ENCODE data around the gene PKD1. TPM values are rescaled to one million over a fixed set of nuclear protein-coding genes. Genes with fewer than 3 reads are reported as not detected.
"Not testable (repeated sequence)": the region's sequence is repeated elsewhere in the genome, so short reads cannot be mapped to it uniquely, and the experiment has no call there.

Gene PKD1
- total RNA-seq, 1 experiment from 2014 or later = 137 TPM

DNA sequence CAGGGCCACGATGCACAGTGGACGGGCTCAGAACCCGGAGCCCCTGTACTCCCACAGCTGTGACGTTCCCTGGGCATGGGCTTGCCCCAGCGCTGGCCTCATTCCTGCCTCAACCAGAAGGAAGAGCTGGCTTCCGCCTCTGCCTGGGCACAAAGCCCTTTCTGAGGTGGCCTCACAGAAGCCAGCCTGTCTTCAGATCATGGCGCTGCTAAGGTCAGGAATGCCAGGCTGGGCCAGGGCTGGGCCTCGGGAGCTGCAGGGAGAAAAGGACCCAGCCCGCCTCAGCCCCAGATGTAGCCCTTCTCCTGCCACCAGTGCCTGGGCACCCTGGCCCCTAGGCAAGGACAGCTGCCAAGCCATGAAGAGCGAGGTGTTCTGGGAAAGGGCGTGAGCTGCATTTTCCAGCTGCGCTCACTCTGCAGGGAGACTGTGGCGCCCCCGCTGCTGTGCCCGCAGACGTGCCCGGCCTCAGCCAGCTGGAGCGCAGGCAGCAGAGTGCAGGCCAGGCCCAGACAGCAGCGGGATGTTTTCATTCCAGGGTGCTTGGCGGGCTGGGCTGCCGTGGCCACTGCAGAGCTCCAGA is 9.4 kb downstream of the PKD1 start:
- not testable (repeated sequence) for ATAC-seq; H3K4me2 ChIP-seq (ENCODE audit: low read length); H3K9ac ChIP-seq (ENCODE audit: low read length)

DNA sequence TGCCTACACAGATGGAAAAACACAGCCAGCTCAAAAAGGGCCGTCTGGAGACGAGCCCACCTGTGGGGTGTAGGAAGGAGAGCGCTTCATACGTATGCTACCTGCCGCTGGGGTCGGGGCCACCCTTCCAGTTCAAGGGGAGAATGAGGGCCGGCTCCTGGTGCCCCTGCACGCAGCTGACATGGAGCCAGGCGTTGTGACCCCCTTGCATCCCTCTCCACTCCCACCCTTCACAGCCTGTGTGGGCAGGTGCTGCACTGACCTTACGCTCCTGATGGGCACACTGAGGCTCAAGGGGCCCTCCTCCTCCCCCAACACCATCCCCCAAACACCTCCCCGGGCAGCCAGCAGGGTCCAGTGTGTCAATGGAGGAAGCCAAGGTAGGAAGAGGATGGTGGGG is 10.1 kb downstream of the PKD1 start:
- Histone ChIP-seq H3K4me1 (ENCODE audit: control insufficient read depth in 1 of 2, insufficient read depth in 2 of 2, low read length in 2 of 2) (peaks cover 11 to 29% of the 10 kb centered on the region in 2 experiments), H3K79me2 (ENCODE audit: insufficient read depth, low read length) (peaks cover 36% of the 10 kb centered on the region; the same call in 1 of the 2 replicates)
- BruUV-seq (replicated peaks); CTCF ChIA-PET; H3K36me3 ChIP-seq (ENCODE audit: control insufficient read depth in 1 of 2, insufficient read depth in 2 of 2, low read length in 2 of 2); DNase-seq (ENCODE audit: low read depth, low spot score); H3K27ac ChIP-seq (ENCODE audit: low read depth, low read length); H2AFZ ChIP-seq (ENCODE audit: low read depth, low read length, poor library complexity, severe bottlenecking); H3K9ac ChIP-seq (ENCODE audit: low read length); H4K20me1 ChIP-seq (ENCODE audit: insufficient read depth); H3K9me3 ChIP-seq (ENCODE audit: control insufficient read depth in 1 of 2, insufficient read depth in 1 of 2, low read depth in 1 of 2, low read length in 2 of 2); POLR2A ChIA-PET; ATAC-seq; H3K9me2 ChIP-seq (ENCODE audit: insufficient read depth); H3K4me3 ChIP-seq (replicated peaks in 1 of 2; ENCODE audit: low read depth in 1 of 2, low read length in 2 of 2); intact Hi-C loops (cut with micrococcal nuclease); H3K4me2 ChIP-seq (ENCODE audit: low read length); RAD21 ChIA-PET (ENCODE audit: low non-redundant PET in 1 of 2, low total read pairs in 2 of 2, uncharacterized antibody in 2 of 2, unreplicated experiment in 2 of 2); H3K27me3 ChIP-seq (ENCODE audit: insufficient read depth, low read length): not testable (repeated sequence)

More for the DNA sequence above, 9.4 kb downstream of the PKD1 start:
- Histone ChIP-seq H3K79me2 (ENCODE audit: insufficient read depth, low read length) (peaks cover 33% of the 10 kb centered on the region; the same call in 1 of the 2 replicates), H3K4me1 (ENCODE audit: control insufficient read depth in 1 of 2, insufficient read depth in 2 of 2, low read length in 2 of 2) (peaks cover 11 to 29% of the 10 kb centered on the region in 2 experiments)
- H3K36me3 ChIP-seq (ENCODE audit: control insufficient read depth in 1 of 2, insufficient read depth in 2 of 2, low read length in 2 of 2); H3K27ac ChIP-seq (ENCODE audit: low read depth, low read length); DNase-seq (ENCODE audit: low read depth, low spot score); H3K9me2 ChIP-seq (ENCODE audit: insufficient read depth); BruUV-seq (replicated peaks); H3K9me3 ChIP-seq (ENCODE audit: control insufficient read depth in 1 of 2, insufficient read depth in 1 of 2, low read depth in 1 of 2, low read length in 2 of 2); H3K4me3 ChIP-seq (replicated peaks in 1 of 2; ENCODE audit: low read depth in 1 of 2, low read length in 2 of 2); CTCF ChIA-PET; H2AFZ ChIP-seq (ENCODE audit: low read depth, low read length, poor library complexity, severe bottlenecking); H3K27me3 ChIP-seq (ENCODE audit: insufficient read depth, low read length); POLR2A ChIA-PET; RAD21 ChIA-PET (ENCODE audit: low non-redundant PET in 1 of 2, low total read pairs in 2 of 2, uncharacterized antibody in 2 of 2, unreplicated experiment in 2 of 2); H4K20me1 ChIP-seq (ENCODE audit: insufficient read depth); intact Hi-C loops (cut with micrococcal nuclease): not testable (repeated sequence)

DNA sequence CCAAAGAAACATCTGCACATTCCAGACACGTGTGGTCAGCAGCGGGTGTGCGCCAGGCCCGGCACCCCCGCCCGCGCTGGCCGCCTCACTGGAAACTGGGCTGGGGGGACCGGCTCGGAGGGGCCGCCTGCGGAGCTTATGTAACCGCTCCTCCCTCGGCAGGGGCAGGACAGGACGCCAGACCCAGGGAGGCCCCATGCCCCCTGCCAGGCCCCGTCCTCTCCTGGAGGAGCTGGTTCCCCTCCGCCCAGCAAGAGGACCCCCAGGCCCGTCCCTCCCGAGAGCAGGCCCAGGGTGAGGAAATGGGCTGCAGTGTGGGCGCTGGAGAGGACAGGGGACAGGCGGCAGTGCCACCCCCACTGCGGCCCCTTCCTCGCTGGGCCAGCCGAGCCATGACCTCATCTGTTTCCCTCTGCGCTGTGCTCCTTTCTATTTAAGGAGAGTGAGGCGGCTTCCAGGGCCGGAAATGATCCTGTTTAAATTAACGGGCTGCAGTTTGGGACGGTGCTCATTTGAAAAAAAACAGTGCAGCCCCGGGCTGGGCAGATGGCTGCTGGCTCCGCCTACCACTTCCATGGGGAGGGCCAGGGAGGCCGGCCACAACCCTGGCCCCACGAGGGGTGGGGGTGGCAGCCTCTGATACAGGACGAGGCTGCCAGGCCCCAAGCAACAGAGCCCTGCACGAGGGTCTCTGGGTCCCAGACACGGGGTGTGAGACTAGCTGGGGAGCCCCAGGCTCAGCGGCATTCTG is 10.8 kb downstream of the PKD1 start:
- H3K9me2 ChIP-seq (ENCODE audit: insufficient read depth); H3K4me2 ChIP-seq (ENCODE audit: low read length); intact Hi-C loops (cut with micrococcal nuclease); RAD21 ChIA-PET (ENCODE audit: low non-redundant PET in 1 of 2, low total read pairs in 2 of 2, uncharacterized antibody in 2 of 2, unreplicated experiment in 2 of 2); H4K20me1 ChIP-seq (ENCODE audit: insufficient read depth); POLR2A ChIA-PET; ATAC-seq; H3K36me3 ChIP-seq (ENCODE audit: control insufficient read depth in 1 of 2, insufficient read depth in 2 of 2, low read length in 2 of 2); H2AFZ ChIP-seq (ENCODE audit: low read depth, low read length, poor library complexity, severe bottlenecking); H3K9ac ChIP-seq (ENCODE audit: low read length); H3K27me3 ChIP-seq (ENCODE audit: insufficient read depth, low read length); BruUV-seq (replicated peaks); H3K9me3 ChIP-seq (ENCODE audit: control insufficient read depth in 1 of 2, insufficient read depth in 1 of 2, low read depth in 1 of 2, low read length in 2 of 2); DNase-seq (ENCODE audit: low read depth, low spot score); CTCF ChIA-PET; H3K4me3 ChIP-seq (replicated peaks in 1 of 2; ENCODE audit: low read depth in 1 of 2, low read length in 2 of 2); H3K27ac ChIP-seq (ENCODE audit: low read depth, low read length): not testable (repeated sequence)
- Histone ChIP-seq H3K4me1 (ENCODE audit: control insufficient read depth in 1 of 2, insufficient read depth in 2 of 2, low read length in 2 of 2) (peaks cover 9 to 22% of the 10 kb centered on the region in 2 experiments), H3K79me2 (ENCODE audit: insufficient read depth, low read length) (peaks cover 40% of the 10 kb centered on the region; the same call in 1 of the 2 replicates)

DNA sequence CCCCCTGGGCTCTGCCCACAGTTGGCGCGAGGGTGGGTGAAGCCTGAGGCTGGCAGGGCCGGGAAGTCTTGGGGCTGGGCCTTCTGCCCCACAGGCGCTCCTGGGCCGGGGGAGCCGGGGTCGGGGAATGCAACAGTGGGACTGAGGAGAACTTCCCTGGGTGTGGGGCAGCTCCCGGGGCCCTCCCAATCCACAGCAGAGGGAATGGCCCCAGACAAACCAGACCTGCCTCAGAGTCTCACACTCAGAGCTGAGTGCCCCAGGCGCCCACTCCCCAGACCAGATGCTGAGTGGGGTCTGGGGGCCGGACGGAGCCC is 11.4 kb downstream of the PKD1 start:
- H3K27ac ChIP-seq (ENCODE audit: low read depth, low read length); CTCF ChIA-PET; intact Hi-C loops (cut with micrococcal nuclease); RAD21 ChIA-PET (ENCODE audit: low non-redundant PET in 1 of 2, low total read pairs in 2 of 2, uncharacterized antibody in 2 of 2, unreplicated experiment in 2 of 2); H3K36me3 ChIP-seq (ENCODE audit: control insufficient read depth in 1 of 2, insufficient read depth in 2 of 2, low read length in 2 of 2); H3K4me3 ChIP-seq (replicated peaks in 1 of 2; ENCODE audit: low read depth in 1 of 2, low read length in 2 of 2); H4K20me1 ChIP-seq (ENCODE audit: insufficient read depth); H3K9me3 ChIP-seq (ENCODE audit: control insufficient read depth in 1 of 2, insufficient read depth in 1 of 2, low read depth in 1 of 2, low read length in 2 of 2); ATAC-seq; POLR2A ChIA-PET; H3K27me3 ChIP-seq (ENCODE audit: insufficient read depth, low read length); H2AFZ ChIP-seq (ENCODE audit: low read depth, low read length, poor library complexity, severe bottlenecking); H3K9ac ChIP-seq (ENCODE audit: low read length); DNase-seq (ENCODE audit: low read depth, low spot score); BruUV-seq (replicated peaks); H3K9me2 ChIP-seq (ENCODE audit: insufficient read depth); H3K4me2 ChIP-seq (ENCODE audit: low read length): not testable (repeated sequence)
- H3K4me1 ChIP-seq (ENCODE audit: control insufficient read depth in 1 of 2, insufficient read depth in 2 of 2, low read length in 2 of 2) = peaks cover 6 to 17% of the 10 kb centered on the region in 2 experiments
- H3K79me2 ChIP-seq (ENCODE audit: insufficient read depth, low read length) = peaks cover 40% of the 10 kb centered on the region; the same call in 1 of the 2 replicates

Measured in HCT116 (cell line).